ENCODE data around the gene OSBP2.

OSBP2 gene

DNA sequence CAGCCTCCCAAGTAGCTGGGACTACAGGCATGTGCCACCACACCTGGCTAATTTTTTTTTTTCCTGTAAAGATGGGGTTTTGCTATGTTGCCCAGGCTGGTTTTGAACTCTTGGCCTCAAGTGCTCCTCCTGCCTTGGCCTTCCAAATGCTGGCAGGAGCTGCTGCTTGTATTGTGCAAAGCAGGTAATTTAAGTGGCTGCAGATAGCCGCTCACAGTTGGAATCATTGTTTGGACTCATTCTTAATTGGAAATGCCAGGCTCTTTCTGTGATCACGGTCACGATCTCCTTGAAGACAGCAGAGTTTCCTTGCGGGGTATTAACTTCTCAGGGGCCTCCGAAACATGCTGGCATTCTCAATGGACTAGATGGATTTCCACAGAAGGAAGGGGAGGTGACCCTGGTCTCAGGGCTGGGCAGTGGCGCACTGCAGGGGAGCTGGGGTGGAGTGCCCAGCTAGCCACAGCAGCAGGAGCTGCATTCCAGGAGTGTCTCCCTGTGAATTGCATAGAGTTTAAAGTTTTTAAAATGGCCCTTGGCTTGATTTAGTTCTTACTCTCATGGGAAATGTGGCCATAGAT, 137.8 kb downstream of the OSBP2 start:
- peaks cover 28% of the 10 kb centered on the region for H3K36me3 ChIP-seq (ENCODE audit: low read depth)
- DNase-seq (ENCODE audit: low spot score) (no peak), ATAC-seq (ENCODE audit: low read depth) (no peak)
- no peaks in the 10 kb centered on the region for H3K9me3 ChIP-seq (ENCODE audit: severe bottlenecking)
- no peaks in the 10 kb centered on the region for H3K27me3 ChIP-seq (ENCODE audit: insufficient read depth, poor library complexity, severe bottlenecking)
- H3K4me3 ChIP-seq (ENCODE audit: severe bottlenecking) = no peak overlapping the region
- peak overlapping the region; percentile 100 for H3K27ac ChIP-seq (ENCODE audit: poor library complexity, severe bottlenecking)
- H3K4me1 ChIP-seq (ENCODE audit: insufficient read depth, poor library complexity, severe bottlenecking) = peaks cover 36% of the 10 kb centered on the region
- TF ChIP-seq, protein P1, sequence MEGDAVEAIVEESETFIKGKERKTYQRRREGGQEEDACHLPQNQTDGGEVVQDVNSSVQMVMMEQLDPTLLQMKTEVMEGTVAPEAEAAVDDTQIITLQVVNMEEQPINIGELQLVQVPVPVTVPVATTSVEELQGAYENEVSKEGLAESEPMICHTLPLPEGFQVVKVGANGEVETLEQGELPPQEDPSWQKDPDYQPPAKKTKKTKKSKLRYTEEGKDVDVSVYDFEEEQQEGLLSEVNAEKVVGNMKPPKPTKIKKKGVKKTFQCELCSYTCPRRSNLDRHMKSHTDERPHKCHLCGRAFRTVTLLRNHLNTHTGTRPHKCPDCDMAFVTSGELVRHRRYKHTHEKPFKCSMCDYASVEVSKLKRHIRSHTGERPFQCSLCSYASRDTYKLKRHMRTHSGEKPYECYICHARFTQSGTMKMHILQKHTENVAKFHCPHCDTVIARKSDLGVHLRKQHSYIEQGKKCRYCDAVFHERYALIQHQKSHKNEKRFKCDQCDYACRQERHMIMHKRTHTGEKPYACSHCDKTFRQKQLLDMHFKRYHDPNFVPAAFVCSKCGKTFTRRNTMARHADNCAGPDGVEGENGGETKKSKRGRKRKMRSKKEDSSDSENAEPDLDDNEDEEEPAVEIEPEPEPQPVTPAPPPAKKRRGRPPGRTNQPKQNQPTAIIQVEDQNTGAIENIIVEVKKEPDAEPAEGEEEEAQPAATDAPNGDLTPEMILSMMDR (IDR thresholded peaks at IDR 0.05; ENCODE audit: poor library complexity, severe bottlenecking) = no peak

DNA sequence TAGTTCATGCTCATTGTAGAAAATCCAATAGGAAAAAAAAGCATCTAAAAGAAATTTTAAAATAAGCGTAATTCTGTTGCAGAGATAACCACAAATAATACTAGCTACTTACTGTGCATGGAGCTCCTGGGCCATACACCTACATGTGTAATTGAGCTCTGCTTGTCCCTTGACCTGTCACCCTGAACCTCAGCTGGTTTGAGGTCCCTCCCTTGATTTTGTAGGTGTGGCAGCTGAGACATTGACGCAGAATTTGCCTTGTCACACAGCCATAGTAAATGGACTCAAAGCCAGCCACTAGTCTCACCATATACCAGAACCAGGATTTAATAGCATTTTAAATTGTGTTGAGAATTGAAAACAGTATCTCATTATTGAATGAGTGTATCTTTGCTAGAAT, 138.6 kb downstream of the OSBP2 start:
- Histone ChIP-seq H3K4me3 (ENCODE audit: severe bottlenecking) (no peak overlapping the region), H3K27ac (ENCODE audit: poor library complexity, severe bottlenecking) (peak overlapping the region; percentile 100), H3K9me3 (ENCODE audit: severe bottlenecking) (no peaks in the 10 kb centered on the region), H3K4me1 (ENCODE audit: insufficient read depth, poor library complexity, severe bottlenecking) (peaks cover 44% of the 10 kb centered on the region), H3K36me3 (ENCODE audit: low read depth) (peaks cover 36% of the 10 kb centered on the region), H3K27me3 (ENCODE audit: insufficient read depth, poor library complexity, severe bottlenecking) (no peaks in the 10 kb centered on the region)
- ATAC-seq (ENCODE audit: low read depth) (no peak), DNase-seq (ENCODE audit: low spot score) (no peak)
- TF ChIP-seq, protein P1 (IDR thresholded peaks at IDR 0.05; ENCODE audit: poor library complexity, severe bottlenecking) = no peak

DNA sequence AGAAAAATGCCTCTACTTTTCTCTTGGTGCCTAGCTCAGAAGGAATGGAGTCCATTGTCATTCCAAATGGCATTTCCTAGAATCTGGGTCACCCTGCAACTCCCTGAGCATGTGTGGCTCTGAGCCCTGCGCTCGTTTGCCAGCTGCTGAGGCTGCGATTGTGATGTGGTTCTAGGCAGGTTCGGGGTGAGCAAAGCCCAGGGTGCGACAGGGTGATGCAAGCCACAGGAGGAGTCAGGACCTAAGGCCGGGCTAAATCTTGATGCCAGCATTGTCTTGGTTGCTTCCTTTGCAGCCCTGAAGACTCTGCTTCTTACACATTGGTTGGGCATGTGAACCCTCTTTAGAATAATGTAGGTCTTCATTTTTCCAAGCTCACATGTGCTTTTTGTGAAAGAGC, 142.9 kb downstream of the OSBP2 start:
- Histone ChIP-seq H3K9me3 (ENCODE audit: severe bottlenecking) (no peaks in the 10 kb centered on the region), H3K4me1 (ENCODE audit: insufficient read depth, poor library complexity, severe bottlenecking) (peaks cover 46% of the 10 kb centered on the region), H3K27me3 (ENCODE audit: insufficient read depth, poor library complexity, severe bottlenecking) (no peaks in the 10 kb centered on the region), H3K36me3 (ENCODE audit: low read depth) (peaks cover 29% of the 10 kb centered on the region), H3K4me3 (ENCODE audit: severe bottlenecking) (no peak overlapping the region), H3K27ac (ENCODE audit: poor library complexity, severe bottlenecking) (peak overlapping the region; percentile 100)
- no peak for DNase-seq (ENCODE audit: low spot score)
- TF ChIP-seq, protein P1 (IDR thresholded peaks at IDR 0.05; ENCODE audit: poor library complexity, severe bottlenecking) = no peak
- no peak for ATAC-seq (ENCODE audit: low read depth)

DNA sequence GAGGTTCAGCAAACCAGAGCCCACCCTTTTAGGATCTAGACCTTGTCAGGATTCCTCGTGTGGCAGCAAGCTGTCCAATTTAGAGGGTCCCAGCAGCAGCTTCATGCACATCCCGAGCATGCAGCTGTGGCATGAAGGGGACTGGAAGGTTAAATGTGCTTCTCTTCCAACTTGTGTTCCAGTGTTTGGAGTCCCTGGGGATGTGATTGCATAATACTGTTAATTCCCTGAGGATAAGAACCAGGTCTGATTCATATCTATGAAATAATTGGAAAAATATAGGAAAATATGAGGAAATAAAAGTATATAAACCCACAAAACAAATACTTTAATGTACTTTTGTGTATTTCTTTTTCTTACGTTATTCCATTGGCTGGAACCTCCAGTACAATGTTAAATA, 143.4 kb downstream of the OSBP2 start:
- Histone ChIP-seq H3K27ac (ENCODE audit: poor library complexity, severe bottlenecking) (peak overlapping the region; percentile 100), H3K36me3 (ENCODE audit: low read depth) (peaks cover 29% of the 10 kb centered on the region), H3K9me3 (ENCODE audit: severe bottlenecking) (no peaks in the 10 kb centered on the region), H3K4me3 (ENCODE audit: severe bottlenecking) (no peak overlapping the region), H3K27me3 (ENCODE audit: insufficient read depth, poor library complexity, severe bottlenecking) (no peaks in the 10 kb centered on the region), H3K4me1 (ENCODE audit: insufficient read depth, poor library complexity, severe bottlenecking) (peaks cover 52% of the 10 kb centered on the region)
- DNase-seq (ENCODE audit: low spot score) = no peak
- TF ChIP-seq, protein P1 (IDR thresholded peaks at IDR 0.05; ENCODE audit: poor library complexity, severe bottlenecking) = no peak
- ATAC-seq (ENCODE audit: low read depth) = no peak

DNA sequence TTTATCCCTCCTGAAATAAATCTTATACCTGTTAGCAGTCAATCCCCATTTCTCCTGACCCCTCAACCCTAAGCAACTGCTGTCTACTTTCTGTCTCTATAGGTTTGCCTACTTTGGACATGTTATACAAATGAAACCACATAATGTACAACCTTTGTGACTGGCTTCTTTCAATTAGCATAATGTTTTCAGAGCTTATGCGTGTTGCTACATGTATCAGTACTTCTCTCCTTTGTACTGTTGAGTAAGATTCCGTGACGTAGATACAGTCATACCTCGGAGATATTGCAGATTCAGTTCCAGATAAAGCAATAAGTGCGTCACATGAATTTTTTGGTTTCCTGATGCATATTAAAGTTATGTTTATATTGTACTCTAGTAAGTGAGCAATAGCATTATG, 146.6 kb downstream of the OSBP2 start:
- Histone ChIP-seq H3K4me1 (ENCODE audit: insufficient read depth, poor library complexity, severe bottlenecking) (peaks cover 66% of the 10 kb centered on the region), H3K36me3 (ENCODE audit: low read depth) (peaks cover 37% of the 10 kb centered on the region), H3K4me3 (ENCODE audit: severe bottlenecking) (no peak overlapping the region), H3K27me3 (ENCODE audit: insufficient read depth, poor library complexity, severe bottlenecking) (no peaks in the 10 kb centered on the region), H3K9me3 (ENCODE audit: severe bottlenecking) (no peaks in the 10 kb centered on the region), H3K27ac (ENCODE audit: poor library complexity, severe bottlenecking) (peak overlapping the region; percentile 99)
- ATAC-seq (ENCODE audit: low read depth) = peak; percentile 77
- TF ChIP-seq, protein P1 (IDR thresholded peaks at IDR 0.05; ENCODE audit: poor library complexity, severe bottlenecking) = no peak
- DNase-seq (ENCODE audit: low spot score) = no peak
